HG03442 (cell line): ENCODE results near the gene EBP.

Experiments
- ATAC-seq: cut with Tn5 transposase; IDR thresholded peaks from one replicate; pipeline ENCODE4 v1.9.1; 2021; ENCODE audit warnings: mild to moderate bottlenecking, moderate library complexity; ENCODE audit not compliant: unreplicated experiment

EBP gene

GRCh38 chrX:48574270-48575266 lies 53.0 kb downstream of the EBP start, which contains the start of gene RBM3:
RBM3 (plus strand) TSS chrX:48574484; CDS start chrX:48575181, 697 bp downstream.
- peak; percentile 70 for ATAC-seq

GRCh38 chrX:48575642-48576041 lies 54.0 kb downstream of the EBP start:
- no peak for ATAC-seq

- ATAC-seq, result no peak
Observed at GRCh38 chrX:48576108-48576507, 54.5 kb downstream of the EBP start.
